Activated T-cell treated with anti-CD3 and anti-CD28 coated beads, Interleukin-2, amount 50 U/mL, for 24 hours (primary cell): ENCODE data around the gene OR51T1.
"Not testable (repeated sequence)": the region's sequence is repeated elsewhere in the genome, so short reads cannot be mapped to it uniquely, and the experiment has no call there.

ENCODE experiments used
- DNase-seq: peaks from one replicate; pipeline ENCODE4 v3.0.0-alpha.2; 2020
- H3K27ac Mint-ChIP-seq: 2 replicates; pipeline ENCODE4 v1.8.0; 2020; ENCODE audit warnings: mild to moderate bottlenecking, mixed read lengths
- H3K27me3 Mint-ChIP-seq: 2 replicates; pipeline ENCODE4 v1.8.0; 2020; ENCODE audit warnings: mixed read lengths
- H3K36me3 Mint-ChIP-seq: 2 replicates; pipeline ENCODE4 v1.8.0; 2020; ENCODE audit warnings: low read depth, mixed read lengths
- H3K4me1 Mint-ChIP-seq: 2 replicates; pipeline ENCODE4 v1.8.0; 2020; ENCODE audit warnings: low read depth, mixed read lengths
- H3K4me3 Mint-ChIP-seq: 2 replicates; pipeline ENCODE4 v1.8.0; 2020; ENCODE audit warnings: mild to moderate bottlenecking, moderate library complexity, mixed read lengths
- H3K9me3 Mint-ChIP-seq: 2 replicates; pipeline ENCODE4 v1.8.0; 2020; ENCODE audit warnings: mixed read lengths

Gene OR51T1

GRCh38 chr11:4881860-4882500 is at the start of gene OR51T1:
Gene OR51T1, plus strand, starts transcription at chr11:4881900. Its CDS starts 0 bp downstream, at chr11:4881900.
- Mint-ChIP-seq H3K4me3 (no peak within 1 kb of the TSS), H3K27ac (no peak within 1 kb of the TSS), H3K4me1 (no peaks in the 10 kb centered on the region), H3K36me3 (no peaks in the 10 kb centered on the region), H3K9me3 (no peaks in the 10 kb centered on the region), H3K27me3 (no peaks in the 10 kb centered on the region)
- DNase-seq, result no peak

DNA sequence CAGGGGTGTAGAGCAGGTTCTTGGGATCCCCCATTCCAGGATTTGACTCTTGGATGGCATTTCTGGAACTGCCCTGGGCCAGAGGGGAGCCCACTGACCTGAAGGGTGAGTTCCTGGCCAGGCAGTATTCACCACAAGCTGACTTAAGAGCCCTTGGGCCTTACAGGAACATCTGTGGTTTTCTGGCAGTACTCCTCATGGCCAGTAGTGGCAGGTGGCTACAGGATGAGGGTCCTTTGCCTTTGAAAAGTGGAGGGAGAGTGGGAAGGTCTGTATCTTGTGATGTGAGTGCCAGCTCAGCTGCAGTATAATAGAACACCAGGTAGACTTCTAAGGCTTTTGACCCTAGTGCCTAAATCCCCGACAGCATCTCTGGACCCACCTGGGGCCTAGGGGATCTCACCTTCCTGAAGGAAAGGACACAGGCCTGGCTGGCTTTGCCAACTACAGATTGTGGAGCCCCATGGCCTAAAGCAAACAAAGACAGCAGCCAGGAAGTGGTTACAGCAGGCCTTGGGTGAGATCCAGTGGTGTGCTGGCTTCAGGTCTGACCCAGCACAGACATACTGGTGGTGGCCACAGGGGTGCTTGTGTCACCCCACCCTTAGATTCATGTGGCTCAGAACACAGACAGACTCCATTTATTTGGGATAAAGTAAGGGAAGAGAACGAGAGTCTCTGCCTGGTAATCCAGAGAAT is 41.7 kb upstream of the OR51T1 start:
- Mint-ChIP-seq H3K9me3 (no peaks in the 10 kb centered on the region), H3K27me3 (peaks cover 4% of the 10 kb centered on the region), H3K36me3 (no peaks in the 10 kb centered on the region), H3K27ac (no peak overlapping the region), H3K4me1 (no peaks in the 10 kb centered on the region), H3K4me3 (no peak overlapping the region)
- no peak for DNase-seq

DNA sequence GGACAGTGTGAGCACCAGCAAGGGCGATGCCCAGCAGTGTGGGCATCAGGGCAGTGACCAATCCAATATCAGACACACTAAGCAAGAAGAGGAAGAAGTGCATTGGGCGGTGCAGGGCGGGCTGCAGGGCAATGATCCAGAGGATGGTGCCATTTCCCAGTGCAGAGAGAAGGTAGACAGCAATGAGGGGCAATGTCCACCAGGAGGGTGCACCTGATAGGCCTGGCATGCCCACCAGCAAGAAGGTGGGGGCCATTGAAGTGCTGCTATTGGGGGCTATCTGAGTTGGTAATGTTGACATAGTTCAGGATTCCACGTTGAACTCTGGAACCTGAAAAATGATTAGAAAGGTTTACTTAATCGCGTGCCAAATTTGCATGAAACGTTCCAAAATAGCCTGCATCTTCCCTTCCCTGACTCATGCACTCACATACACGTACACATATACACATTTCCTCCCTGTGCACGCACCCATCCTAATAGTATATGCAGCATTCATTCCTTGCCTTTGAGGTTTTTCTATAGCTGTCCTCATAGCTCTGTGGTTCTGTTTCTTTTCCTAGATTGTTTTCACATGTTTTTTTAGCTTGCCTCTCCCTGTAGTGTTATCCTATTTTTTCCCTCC is 32.7 kb upstream of the OR51T1 start, which contains the start of gene OR51S1:
Gene OR51S1, minus strand, starts transcription at position 301 of the 625 bp plus-strand sequence. Its CDS starts 0 bp downstream, at position 301.
- no peak for DNase-seq
- Mint-ChIP-seq H3K9me3 (no peaks in the 10 kb centered on the region), H3K4me3 (no peak within 1 kb of the TSS), H3K27ac (no peak within 1 kb of the TSS), H3K27me3 (peaks cover 12% of the 10 kb centered on the region), H3K36me3 (no peaks in the 10 kb centered on the region), H3K4me1 (no peaks in the 10 kb centered on the region)

GRCh38 chr11:4851033-4851432 is 30.7 kb upstream of the OR51T1 start:
- H3K9me3 Mint-ChIP-seq, result no peaks in the 10 kb centered on the region

DNA sequence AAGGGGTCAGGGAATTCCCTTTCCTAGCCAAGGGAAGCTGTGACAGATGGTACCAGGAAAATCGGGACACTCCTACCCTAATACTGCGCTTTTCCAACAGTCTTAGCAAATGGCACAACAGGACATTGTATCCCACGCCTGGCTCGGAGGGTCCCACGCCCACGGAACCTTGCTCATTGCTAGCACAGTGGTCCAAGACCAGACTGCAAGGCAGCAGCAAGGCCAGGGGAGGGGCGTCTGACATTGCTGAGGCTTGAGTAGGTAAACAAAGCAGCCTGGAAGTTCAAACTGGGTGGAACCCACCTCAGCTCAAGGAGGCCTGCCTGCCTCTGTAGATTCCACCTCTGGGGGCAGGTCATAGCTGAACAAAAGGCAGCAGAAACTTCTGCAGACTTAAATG is 27.4 kb upstream of the OR51T1 start:
- H3K4me3 Mint-ChIP-seq, H3K9me3 Mint-ChIP-seq, H3K36me3 Mint-ChIP-seq, H3K27ac Mint-ChIP-seq, H3K27me3 Mint-ChIP-seq, DNase-seq, H3K4me1 Mint-ChIP-seq: not testable (repeated sequence)

More at GRCh38 chr11:4851033-4851432, 30.7 kb upstream of the OR51T1 start:
- Mint-ChIP-seq H3K4me1 (no peaks in the 10 kb centered on the region), H3K27ac (no peak overlapping the region), H3K4me3 (no peak overlapping the region), H3K27me3 (peaks cover 12% of the 10 kb centered on the region), H3K36me3 (no peaks in the 10 kb centered on the region)
- DNase-seq, result no peak

DNA sequence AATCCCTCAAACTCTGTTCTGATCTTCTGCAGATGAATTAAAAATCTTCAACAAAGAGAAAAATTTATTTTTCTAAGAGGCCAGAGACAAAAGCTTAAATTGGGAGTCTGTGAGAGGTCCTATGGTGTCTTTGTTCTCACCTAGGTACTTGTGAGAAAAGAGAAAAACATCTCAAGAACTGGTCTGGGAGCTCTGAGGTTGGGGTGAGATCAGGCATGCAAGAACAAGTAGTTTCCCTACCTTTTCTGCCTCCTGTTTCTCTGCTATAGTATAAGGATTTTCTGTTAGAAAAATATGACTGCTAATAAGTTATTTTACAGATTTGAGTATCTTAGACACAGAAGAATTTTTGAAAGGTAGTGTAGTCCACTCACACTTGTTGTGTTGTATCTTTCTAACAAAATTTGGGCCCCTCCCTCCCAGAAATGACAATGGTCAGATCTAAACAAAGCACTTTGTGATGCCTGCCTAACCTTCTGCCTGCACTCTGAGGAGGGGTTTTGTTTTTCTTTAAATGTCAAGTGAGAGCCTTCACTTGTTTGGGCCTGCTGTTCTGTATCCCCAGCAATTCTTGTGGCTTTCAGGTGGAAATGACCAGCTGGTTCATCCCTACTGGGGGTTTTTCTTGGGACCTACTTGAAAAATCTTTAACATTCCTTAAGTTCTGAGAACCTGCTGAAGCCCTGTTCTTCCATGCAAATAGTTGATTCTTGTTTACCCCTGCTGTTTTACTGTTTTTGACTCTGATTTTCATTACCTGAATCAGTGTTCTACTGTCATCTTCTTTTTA is 19.1 kb upstream of the OR51T1 start:
- Mint-ChIP-seq H3K36me3 (no peaks in the 10 kb centered on the region), H3K9me3 (no peaks in the 10 kb centered on the region), H3K27ac (no peak overlapping the region), H3K4me3 (no peak overlapping the region), H3K4me1 (no peaks in the 10 kb centered on the region), H3K27me3 (peaks cover 3% of the 10 kb centered on the region)
- DNase-seq, result no peak

DNA sequence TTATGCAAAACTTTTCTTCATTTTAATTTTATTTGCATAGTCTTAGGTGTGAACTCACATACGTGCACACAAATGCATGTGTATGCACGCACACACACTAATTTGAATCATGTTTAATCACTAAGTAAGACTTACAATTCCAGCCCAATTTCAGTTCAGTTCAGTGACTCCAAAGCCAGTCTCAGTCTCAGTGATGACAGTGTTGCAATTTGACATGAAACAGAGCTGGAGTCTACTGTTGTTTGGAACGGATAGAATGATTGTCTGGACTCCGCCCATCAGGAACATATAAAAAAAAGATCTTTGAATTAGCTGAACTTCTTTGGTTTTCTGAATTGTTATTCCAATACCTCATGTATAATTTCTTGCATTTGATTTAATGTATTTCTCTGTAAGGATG is 17.8 kb upstream of the OR51T1 start:
- H3K27ac Mint-ChIP-seq, result no peak overlapping the region

GRCh38 chr11:4865855-4866254 is 15.8 kb upstream of the OR51T1 start:
- DNase-seq, result no peak
- no peak overlapping the region for H3K27ac Mint-ChIP-seq
- no peaks in the 10 kb centered on the region for H3K4me1 Mint-ChIP-seq
- H3K4me3 Mint-ChIP-seq, result no peak overlapping the region
- peaks cover 3% of the 10 kb centered on the region for H3K27me3 Mint-ChIP-seq
- no peaks in the 10 kb centered on the region for H3K36me3 Mint-ChIP-seq
- H3K9me3 Mint-ChIP-seq, result no peaks in the 10 kb centered on the region

More for the DNA sequence above, 17.8 kb upstream of the OR51T1 start:
- peaks cover 3% of the 10 kb centered on the region for H3K27me3 Mint-ChIP-seq
- H3K9me3 Mint-ChIP-seq, result no peaks in the 10 kb centered on the region
- no peaks in the 10 kb centered on the region for H3K36me3 Mint-ChIP-seq
- no peaks in the 10 kb centered on the region for H3K4me1 Mint-ChIP-seq
- no peak overlapping the region for H3K4me3 Mint-ChIP-seq
- no peak for DNase-seq

DNA sequence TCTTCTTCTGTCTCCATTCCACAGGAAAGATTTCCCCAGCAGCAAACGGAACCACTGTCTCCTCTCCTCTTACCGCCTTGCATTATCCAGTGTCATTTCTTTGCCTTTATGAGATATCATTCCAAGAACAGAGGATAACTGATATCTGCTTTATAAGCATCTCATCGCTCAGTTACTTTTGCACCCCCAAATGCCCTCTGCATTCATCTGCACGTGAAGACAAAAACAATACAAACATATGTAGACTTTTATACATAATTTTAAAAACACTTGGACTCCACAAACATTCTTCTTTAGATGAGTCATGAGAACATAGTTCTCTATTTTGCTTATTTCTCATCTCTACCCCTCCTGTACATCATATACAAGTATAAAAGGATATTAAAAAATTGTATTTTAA is 512 bp upstream of the OR51T1 start:
- H3K36me3 Mint-ChIP-seq, result no peaks in the 10 kb centered on the region
- no peaks in the 10 kb centered on the region for H3K4me1 Mint-ChIP-seq
- no peaks in the 10 kb centered on the region for H3K9me3 Mint-ChIP-seq
- H3K27me3 Mint-ChIP-seq, result no peaks in the 10 kb centered on the region
- H3K4me3 Mint-ChIP-seq, result no peak overlapping the region
- DNase-seq, result no peak
- no peak overlapping the region for H3K27ac Mint-ChIP-seq

GRCh38 chr11:4882543-4882942 is 843 bp downstream of the OR51T1 start:
- no peak for DNase-seq
- Mint-ChIP-seq H3K36me3 (no peaks in the 10 kb centered on the region), H3K27me3 (no peaks in the 10 kb centered on the region), H3K27ac (no peak overlapping the region), H3K4me1 (no peaks in the 10 kb centered on the region), H3K4me3 (no peak overlapping the region), H3K9me3 (no peaks in the 10 kb centered on the region)

DNA sequence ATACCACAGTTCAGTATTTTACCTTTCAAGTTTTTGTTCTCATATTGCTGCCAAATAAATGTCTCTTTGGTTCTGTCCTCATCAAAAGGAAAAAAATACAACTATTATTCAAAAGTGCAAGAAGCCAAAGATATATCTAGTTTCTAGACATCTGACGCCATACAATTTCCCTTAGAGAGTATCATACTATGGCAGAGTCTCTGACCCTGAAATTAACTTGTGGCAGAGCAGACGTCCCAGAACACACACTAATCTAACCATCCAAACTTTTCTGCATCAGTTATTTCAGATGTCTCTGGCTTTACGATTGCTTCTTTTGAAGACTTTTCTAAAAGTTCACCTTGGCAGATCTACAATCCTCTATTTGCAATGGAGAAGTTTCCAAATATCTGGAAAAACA is 2.7 kb downstream of the OR51T1 start:
- no peaks in the 10 kb centered on the region for H3K4me1 Mint-ChIP-seq
- no peaks in the 10 kb centered on the region for H3K36me3 Mint-ChIP-seq
- no peak overlapping the region for H3K4me3 Mint-ChIP-seq
- no peak for DNase-seq
- H3K27me3 Mint-ChIP-seq, result no peaks in the 10 kb centered on the region
- H3K27ac Mint-ChIP-seq, result no peak overlapping the region
- H3K9me3 Mint-ChIP-seq, result no peaks in the 10 kb centered on the region

GRCh38 chr11:4886186-4886585 is 4.5 kb downstream of the OR51T1 start:
- Mint-ChIP-seq H3K27ac (no peak overlapping the region), H3K27me3 (no peaks in the 10 kb centered on the region), H3K9me3 (no peaks in the 10 kb centered on the region), H3K4me1 (no peaks in the 10 kb centered on the region), H3K36me3 (no peaks in the 10 kb centered on the region), H3K4me3 (no peak overlapping the region)
- DNase-seq, result no peak

DNA sequence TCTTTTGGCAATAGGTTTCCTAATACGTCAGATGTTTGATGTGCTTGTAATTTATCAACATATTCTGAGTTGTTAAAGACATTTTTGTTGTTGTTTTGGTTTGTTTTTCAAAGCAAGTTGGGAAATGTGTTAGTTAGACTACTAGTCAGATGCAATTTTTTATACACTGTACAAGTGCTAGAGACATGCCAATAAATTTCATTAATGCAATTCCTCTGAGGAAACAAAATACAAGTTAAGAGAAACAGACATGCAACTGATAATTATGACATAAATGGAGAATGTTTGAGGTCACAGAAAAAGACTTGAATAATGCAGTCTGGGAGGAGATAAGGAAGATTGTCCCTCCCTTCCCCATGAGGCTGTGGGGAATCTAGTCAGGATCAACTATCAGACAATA is 5.9 kb downstream of the OR51T1 start:
- no peak for DNase-seq
- H3K9me3 Mint-ChIP-seq, result no peaks in the 10 kb centered on the region
- H3K27ac Mint-ChIP-seq, result no peak overlapping the region
- H3K36me3 Mint-ChIP-seq, result no peaks in the 10 kb centered on the region
- no peaks in the 10 kb centered on the region for H3K27me3 Mint-ChIP-seq
- no peaks in the 10 kb centered on the region for H3K4me1 Mint-ChIP-seq
- no peak overlapping the region for H3K4me3 Mint-ChIP-seq

DNA sequence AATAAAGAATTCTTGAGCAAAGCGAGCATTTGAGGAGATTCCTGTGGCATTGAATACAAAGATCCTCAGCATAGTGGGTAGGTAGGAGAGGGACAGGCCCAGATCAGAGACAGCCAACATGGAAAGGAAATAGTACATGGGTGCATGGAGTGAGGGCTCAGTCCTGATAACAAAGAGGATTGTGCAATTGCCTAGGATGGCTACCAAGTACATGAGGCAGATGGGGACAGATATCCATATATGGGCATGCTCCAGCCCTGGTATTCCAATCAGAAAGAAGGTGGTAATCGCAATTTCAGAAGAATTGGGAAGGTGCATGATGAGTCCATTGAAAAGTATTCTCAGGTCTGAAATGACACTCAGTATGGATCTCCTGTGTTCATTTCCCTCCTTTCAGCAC is 8.6 kb downstream of the OR51T1 start:
- Mint-ChIP-seq H3K36me3 (no peaks in the 10 kb centered on the region), H3K27me3 (no peaks in the 10 kb centered on the region), H3K27ac (no peak overlapping the region), H3K9me3 (no peaks in the 10 kb centered on the region), H3K4me1 (no peaks in the 10 kb centered on the region), H3K4me3 (no peak overlapping the region)
- DNase-seq, result no peak
